Measurements from ENCODE around the gene SYT2.
"Not testable (repeated sequence)": the region's sequence is repeated elsewhere in the genome, so short reads cannot be mapped to it uniquely, and the experiment has no call there.

SYT2 gene

GRCh38 chr1:202723708-202724107 lies 13.5 kb upstream of the SYT2 start:
- Histone ChIP-seq H2AK5ac (ENCODE audit: low read depth, low read length) (no peak overlapping the region), H3K4me3 (ENCODE audit: low read length in 2 of 2) (no peak overlapping the region), H2AFZ (ENCODE audit: low read length) (no peak overlapping the region), H2BK12ac (ENCODE audit: low read length) (no peak overlapping the region), H2BK120ac (ENCODE audit: low read depth, low read length) (no peak overlapping the region), H2BK5ac (ENCODE audit: low read length) (no peak overlapping the region), H3K79me1 (ENCODE audit: low read depth, low read length) (no peaks in the 10 kb centered on the region), H3K4ac (ENCODE audit: low read length) (no peak overlapping the region), H3K9ac (ENCODE audit: low read depth, low read length, poor library complexity) (no peak overlapping the region), H4K91ac (ENCODE audit: low read depth, low read length, poor library complexity) (no peak overlapping the region), H4K8ac (ENCODE audit: low read depth, low read length) (no peak overlapping the region), H3K14ac (ENCODE audit: low read length) (no peak overlapping the region), H3K23ac (ENCODE audit: low read depth, low read length, poor library complexity) (no peak overlapping the region), H3K4me2 (ENCODE audit: insufficient read depth, low read length, poor library complexity, severe bottlenecking) (no peak overlapping the region), H2BK15ac (ENCODE audit: low read length) (no peak overlapping the region), H3K18ac (ENCODE audit: low read length) (no peak overlapping the region), H3K27me3 (ENCODE audit: control insufficient read depth in 3 of 3, insufficient read depth in 3 of 3, low read depth in 1 of 3, low read length in 3 of 3) (no peaks in the 10 kb centered on the region), H3K36me3 (replicated peaks in 1 of 2; ENCODE audit: control insufficient read depth in 2 of 2, insufficient read depth in 2 of 2, low read length in 2 of 2) (peaks cover 11 to 49% of the 10 kb centered on the region in 2 donors), H3K4me1 (ENCODE audit: control insufficient read depth in 2 of 2, insufficient read depth in 1 of 2, low read depth in 1 of 2, low read length in 2 of 2) (no peaks in the 10 kb centered on the region), H3K27ac (replicated peaks; ENCODE audit: low read length) (no peak overlapping the region), H3K9me3 (replicated peaks in 1 of 2; ENCODE audit: control insufficient read depth in 2 of 2, insufficient read depth in 1 of 2, low read depth in 1 of 2, low read length in 2 of 2) (no peaks in the 10 kb centered on the region)
- 100% methylated on average over 1 of the region's 7 CpGs; no CpG with 5 or more reads in 1 of the 2 donors for WGBS, 2 donors (ENCODE audit: extremely low coverage in 2 of 2, insufficient read length in 2 of 2, insufficient replicate concordance in 1 of 2)
- no peak for DNase-seq (ENCODE audit: low spot score)

GRCh38 chr1:202723046-202723445 lies 12.8 kb upstream of the SYT2 start:
- H3K14ac ChIP-seq (ENCODE audit: low read length); H4K8ac ChIP-seq (ENCODE audit: low read depth, low read length); H3K4me1 ChIP-seq (ENCODE audit: control insufficient read depth in 2 of 2, insufficient read depth in 1 of 2, low read depth in 1 of 2, low read length in 2 of 2); H4K91ac ChIP-seq (ENCODE audit: low read depth, low read length, poor library complexity); H3K79me1 ChIP-seq (ENCODE audit: low read depth, low read length); H3K27ac ChIP-seq (replicated peaks; ENCODE audit: low read length); H3K4ac ChIP-seq (ENCODE audit: low read length); H2BK15ac ChIP-seq (ENCODE audit: low read length); H3K9ac ChIP-seq (ENCODE audit: low read depth, low read length, poor library complexity); H2BK12ac ChIP-seq (ENCODE audit: low read length); H2AK5ac ChIP-seq (ENCODE audit: low read depth, low read length); H3K23ac ChIP-seq (ENCODE audit: low read depth, low read length, poor library complexity); H3K4me3 ChIP-seq (ENCODE audit: low read length in 2 of 2); H2BK5ac ChIP-seq (ENCODE audit: low read length); H3K9me3 ChIP-seq (replicated peaks in 1 of 2; ENCODE audit: control insufficient read depth in 2 of 2, insufficient read depth in 1 of 2, low read depth in 1 of 2, low read length in 2 of 2); DNase-seq (ENCODE audit: low spot score); H3K4me2 ChIP-seq (ENCODE audit: insufficient read depth, low read length, poor library complexity, severe bottlenecking); H3K27me3 ChIP-seq (ENCODE audit: control insufficient read depth in 3 of 3, insufficient read depth in 3 of 3, low read depth in 1 of 3, low read length in 3 of 3); H2AFZ ChIP-seq (ENCODE audit: low read length); H3K18ac ChIP-seq (ENCODE audit: low read length); H2BK120ac ChIP-seq (ENCODE audit: low read depth, low read length): not testable (repeated sequence)
- whole genome bisulfite sequencing, 2 donors (ENCODE audit: extremely low coverage in 2 of 2, insufficient read length in 2 of 2, insufficient replicate concordance in 1 of 2): no CpG with 5 or more reads among the region's 6 CpGs
- peaks cover 11 to 43% of the 10 kb centered on the region in 2 donors for H3K36me3 ChIP-seq (replicated peaks in 1 of 2; ENCODE audit: control insufficient read depth in 2 of 2, insufficient read depth in 2 of 2, low read length in 2 of 2)

GRCh38 chr1:202716654-202717053 lies 6.4 kb upstream of the SYT2 start:
- no peak overlapping the region for H3K4me2 ChIP-seq (ENCODE audit: insufficient read depth, low read length, poor library complexity, severe bottlenecking)
- peaks cover 7 to 9% of the 10 kb centered on the region in 2 donors for H3K4me1 ChIP-seq (ENCODE audit: control insufficient read depth in 2 of 2, insufficient read depth in 1 of 2, low read depth in 1 of 2, low read length in 2 of 2)
- no peak overlapping the region for H3K18ac ChIP-seq (ENCODE audit: low read length)
- no CpG with 5 or more reads among the region's 2 CpGs for WGBS, 2 donors (ENCODE audit: extremely low coverage in 2 of 2, insufficient read length in 2 of 2, insufficient replicate concordance in 1 of 2)
- no peak overlapping the region for H3K23ac ChIP-seq (ENCODE audit: low read depth, low read length, poor library complexity)
- no peak overlapping the region for H2BK5ac ChIP-seq (ENCODE audit: low read length)
- H3K27me3 ChIP-seq (ENCODE audit: control insufficient read depth in 3 of 3, insufficient read depth in 3 of 3, low read depth in 1 of 3, low read length in 3 of 3): peaks cover 0 to 29% (median 5%) of the 10 kb centered on the region in 3 experiments
- H2AFZ ChIP-seq (ENCODE audit: low read length): no peak overlapping the region
- H4K8ac ChIP-seq (ENCODE audit: low read depth, low read length): no peak overlapping the region
- H2AK5ac ChIP-seq (ENCODE audit: low read depth, low read length): no peak overlapping the region
- H4K91ac ChIP-seq (ENCODE audit: low read depth, low read length, poor library complexity): no peak overlapping the region
- no peak overlapping the region for H3K14ac ChIP-seq (ENCODE audit: low read length)
- no peak overlapping the region for H2BK12ac ChIP-seq (ENCODE audit: low read length)
- H2BK15ac ChIP-seq (ENCODE audit: low read length): no peak overlapping the region
- H3K9ac ChIP-seq (ENCODE audit: low read depth, low read length, poor library complexity): no peak overlapping the region
- H3K27ac ChIP-seq (replicated peaks; ENCODE audit: low read length): no peak overlapping the region
- H3K36me3 ChIP-seq (replicated peaks in 1 of 2; ENCODE audit: control insufficient read depth in 2 of 2, insufficient read depth in 2 of 2, low read length in 2 of 2): no peaks in the 10 kb centered on the region
- no peak overlapping the region for H3K4ac ChIP-seq (ENCODE audit: low read length)
- no peak overlapping the region for H3K4me3 ChIP-seq (ENCODE audit: low read length in 2 of 2)
- no peaks in the 10 kb centered on the region for H3K79me1 ChIP-seq (ENCODE audit: low read depth, low read length)
- DNase-seq (ENCODE audit: low spot score): no peak
- H2BK120ac ChIP-seq (ENCODE audit: low read depth, low read length): no peak overlapping the region
- H3K9me3 ChIP-seq (replicated peaks in 1 of 2; ENCODE audit: control insufficient read depth in 2 of 2, insufficient read depth in 1 of 2, low read depth in 1 of 2, low read length in 2 of 2): no peaks in the 10 kb centered on the region

- H2BK15ac ChIP-seq (ENCODE audit: low read length); H3K9me3 ChIP-seq (replicated peaks in 1 of 2; ENCODE audit: control insufficient read depth in 2 of 2, insufficient read depth in 1 of 2, low read depth in 1 of 2, low read length in 2 of 2); H3K4me3 ChIP-seq (ENCODE audit: low read length in 2 of 2); H2BK5ac ChIP-seq (ENCODE audit: low read length); H3K27ac ChIP-seq (replicated peaks; ENCODE audit: low read length); H2AFZ ChIP-seq (ENCODE audit: low read length); H3K18ac ChIP-seq (ENCODE audit: low read length); H3K14ac ChIP-seq (ENCODE audit: low read length); H4K91ac ChIP-seq (ENCODE audit: low read depth, low read length, poor library complexity); H3K9ac ChIP-seq (ENCODE audit: low read depth, low read length, poor library complexity); H3K4me2 ChIP-seq (ENCODE audit: insufficient read depth, low read length, poor library complexity, severe bottlenecking); H4K8ac ChIP-seq (ENCODE audit: low read depth, low read length); H2BK120ac ChIP-seq (ENCODE audit: low read depth, low read length); H3K4ac ChIP-seq (ENCODE audit: low read length); H2BK12ac ChIP-seq (ENCODE audit: low read length); DNase-seq (ENCODE audit: low spot score); H2AK5ac ChIP-seq (ENCODE audit: low read depth, low read length); H3K36me3 ChIP-seq (replicated peaks in 1 of 2; ENCODE audit: control insufficient read depth in 2 of 2, insufficient read depth in 2 of 2, low read length in 2 of 2); H3K23ac ChIP-seq (ENCODE audit: low read depth, low read length, poor library complexity); H3K79me1 ChIP-seq (ENCODE audit: low read depth, low read length): not testable (repeated sequence)
- no CpG with 5 or more reads among the region's 1 CpG for whole genome bisulfite sequencing, 2 donors (ENCODE audit: extremely low coverage in 2 of 2, insufficient read length in 2 of 2, insufficient replicate concordance in 1 of 2)
- Histone ChIP-seq H3K27me3 (ENCODE audit: control insufficient read depth in 3 of 3, insufficient read depth in 3 of 3, low read depth in 1 of 3, low read length in 3 of 3) (peaks cover 7 to 53% (median 28%) of the 10 kb centered on the region in 3 experiments), H3K4me1 (ENCODE audit: control insufficient read depth in 2 of 2, insufficient read depth in 1 of 2, low read depth in 1 of 2, low read length in 2 of 2) (peaks cover 11 to 14% of the 10 kb centered on the region in 2 donors)
Observed at GRCh38 chr1:202714202-202714601, 3.9 kb upstream of the SYT2 start.
